ENCODE data around the gene MOB3C.

MOB3C gene

DNA sequence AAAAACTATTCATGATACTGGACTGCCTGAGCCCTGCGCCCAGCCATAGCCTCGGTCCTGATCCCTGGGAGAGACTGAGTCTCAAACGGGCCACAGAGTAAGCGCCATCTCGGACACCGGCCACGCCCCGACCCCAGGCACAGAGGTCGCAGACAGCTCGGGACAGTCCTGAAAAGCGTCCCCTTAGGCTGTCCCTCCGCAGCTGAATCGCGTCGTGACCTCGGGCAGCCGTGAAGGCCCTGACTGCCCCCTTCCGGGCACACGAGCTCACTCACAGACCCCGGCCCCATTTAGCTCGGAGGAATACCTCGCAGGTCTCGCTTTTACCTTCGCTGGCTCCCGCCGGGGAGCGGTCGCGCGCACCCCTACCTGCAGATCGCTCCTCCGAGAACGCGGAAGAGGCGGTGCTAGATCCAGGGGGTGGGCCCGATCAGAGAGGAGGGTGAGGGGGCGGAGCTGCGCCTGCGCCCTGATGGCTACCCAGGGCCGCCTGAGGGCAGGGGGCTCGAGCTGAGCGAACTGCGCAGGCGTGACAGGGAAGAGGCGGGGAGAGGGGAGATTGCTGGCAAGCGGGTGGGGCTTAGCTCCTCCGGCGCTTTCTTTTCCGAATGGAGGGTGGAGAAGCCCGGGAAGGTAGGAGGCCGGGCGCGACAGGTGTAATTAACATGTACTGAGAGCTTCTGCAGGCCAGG lies 12.6 kb downstream of the MOB3C start, which contains the start of gene MKNK1:
MKNK1 (minus strand) TSS at position 411 of the 692 bp plus-strand sequence. CDS start 20,941 bp downstream, outside the sequence.
- DNase-seq, result peak; percentile 73 to 76

DNA sequence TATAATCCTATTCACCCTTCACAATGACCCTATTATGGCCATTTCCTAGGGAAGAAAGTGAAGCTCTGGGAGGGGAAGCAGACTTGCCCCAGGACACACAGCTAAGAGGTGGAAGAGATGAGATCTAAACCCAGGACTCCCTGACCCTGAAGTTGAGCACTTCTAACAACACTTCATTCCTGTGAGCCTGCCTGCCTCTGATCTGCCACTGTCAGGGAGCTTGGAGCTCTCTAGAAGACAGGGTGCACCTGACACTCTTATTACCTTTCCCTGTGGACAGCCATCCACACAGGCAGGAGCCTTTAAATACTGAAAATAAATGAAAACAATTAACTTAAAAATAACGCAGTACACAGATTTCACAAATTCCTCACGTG lies 13.1 kb downstream of the MOB3C start:
- DNase-seq, result no peak

DNA sequence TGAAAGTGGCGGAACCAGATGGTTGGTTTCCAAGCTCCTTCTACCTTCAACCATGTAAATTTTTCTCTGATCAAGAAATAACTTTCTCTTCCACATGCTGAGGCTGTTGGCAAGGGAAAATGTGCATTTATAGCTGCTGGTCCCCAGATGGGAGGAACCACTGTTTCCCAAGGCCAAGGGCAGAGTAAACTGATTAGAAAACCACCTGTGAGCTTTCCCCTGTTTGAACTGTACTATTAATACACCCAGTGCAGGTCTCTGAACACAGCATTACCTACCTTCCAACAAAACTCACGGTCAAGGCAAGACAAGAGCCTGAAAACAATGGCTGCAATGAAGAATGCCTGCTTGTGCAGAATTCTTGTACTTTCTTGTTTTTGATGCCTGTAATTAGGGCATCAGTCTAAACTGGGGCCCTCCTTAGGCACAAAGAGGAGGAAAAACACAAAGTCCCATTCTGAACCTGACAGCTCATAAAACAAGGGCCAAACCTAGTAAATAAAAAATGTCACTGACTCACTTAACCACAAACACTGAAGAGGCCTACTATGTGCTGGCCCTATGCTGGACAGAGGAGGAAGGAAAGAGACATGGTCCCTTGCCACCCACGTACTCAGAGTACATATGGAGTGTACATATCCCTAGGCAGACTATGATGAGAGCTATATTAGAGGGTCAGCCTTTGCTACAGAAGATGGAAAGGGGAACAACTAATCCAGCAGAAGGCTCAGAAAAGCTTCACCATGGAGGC lies 15.2 kb downstream of the MOB3C start:
- no peak for DNase-seq

DNA sequence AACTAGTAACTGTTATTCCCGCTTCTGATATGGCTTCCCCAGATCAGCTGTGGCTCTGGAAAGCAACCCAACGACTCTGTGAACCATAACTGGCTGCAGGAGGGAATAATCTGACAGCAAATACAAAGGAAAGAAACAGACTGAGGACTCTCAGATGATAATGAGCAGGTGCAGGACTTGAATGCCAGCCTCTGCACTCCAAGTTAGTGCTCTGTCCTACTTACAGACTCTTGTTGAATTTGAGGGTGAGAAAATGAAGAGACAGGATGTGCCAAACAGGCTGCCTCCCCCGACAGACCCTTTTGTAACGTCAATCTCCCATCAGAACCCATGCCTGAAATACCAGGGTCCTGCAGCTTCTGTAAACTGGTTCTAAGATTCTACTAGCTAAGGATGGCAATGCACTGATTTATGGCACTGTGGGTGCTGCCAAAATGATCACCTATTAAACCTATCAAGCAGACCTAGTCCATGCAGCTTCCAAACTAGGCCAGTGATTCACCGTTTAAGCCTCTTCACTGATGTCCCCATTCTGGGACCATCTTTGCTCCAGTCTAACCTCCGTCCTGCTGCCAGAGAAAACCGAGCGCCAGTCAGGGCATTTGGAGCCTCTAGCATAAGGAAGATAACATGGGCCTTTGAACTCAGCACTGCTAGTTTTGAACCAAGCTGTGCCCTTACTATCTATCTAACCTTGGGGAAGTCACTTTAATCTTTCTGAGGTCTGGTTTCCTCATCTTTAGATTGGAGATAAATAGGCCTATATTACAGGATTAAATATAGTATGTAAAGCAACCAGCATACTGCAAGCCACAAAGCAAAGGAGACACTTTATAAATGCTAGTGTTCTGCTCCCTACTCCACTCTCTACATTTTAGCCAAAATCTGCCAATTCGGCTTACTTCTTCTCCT lies 17.3 kb downstream of the MOB3C start:
- no peak for DNase-seq

DNA sequence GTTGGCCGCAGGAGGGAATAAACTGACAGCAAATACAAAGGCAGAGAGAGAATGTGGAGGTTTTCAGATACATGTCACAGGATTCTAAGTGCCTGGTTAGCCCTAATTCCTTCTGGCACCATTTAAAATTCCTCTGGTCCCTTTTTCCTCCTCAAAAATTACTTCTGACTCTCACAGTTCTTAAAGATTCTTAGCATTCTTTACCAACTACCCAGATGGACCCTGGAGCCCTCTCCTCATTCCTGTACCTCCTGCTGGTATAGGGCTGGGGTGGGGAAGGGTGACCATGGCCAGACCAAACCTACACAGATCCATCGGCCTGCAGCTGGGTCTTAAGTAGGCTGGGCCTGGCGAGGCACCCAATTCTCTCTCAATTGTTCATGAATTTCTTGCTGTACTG lies 19.8 kb downstream of the MOB3C start:
- DNase-seq, result no peak

DNA sequence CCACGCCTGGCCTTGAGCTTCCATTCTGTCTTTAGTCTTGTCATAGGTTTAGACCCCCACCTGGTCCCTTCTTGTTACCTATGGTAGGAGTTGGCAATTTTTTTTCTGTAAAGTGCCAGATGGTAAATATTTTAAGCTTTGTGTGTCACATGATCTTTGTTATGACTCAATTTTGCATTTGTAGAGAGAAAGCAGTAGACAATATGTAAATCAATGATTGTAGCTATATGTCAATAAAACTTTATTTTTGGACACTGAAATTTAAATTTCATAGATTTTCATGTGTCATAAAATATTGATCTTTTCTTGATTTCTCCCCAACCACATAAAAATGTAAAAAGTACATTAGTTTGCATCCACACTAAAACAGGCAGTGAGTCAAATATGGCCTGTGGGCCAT lies 20.6 kb downstream of the MOB3C start:
- DNase-seq, result no peak

DNA sequence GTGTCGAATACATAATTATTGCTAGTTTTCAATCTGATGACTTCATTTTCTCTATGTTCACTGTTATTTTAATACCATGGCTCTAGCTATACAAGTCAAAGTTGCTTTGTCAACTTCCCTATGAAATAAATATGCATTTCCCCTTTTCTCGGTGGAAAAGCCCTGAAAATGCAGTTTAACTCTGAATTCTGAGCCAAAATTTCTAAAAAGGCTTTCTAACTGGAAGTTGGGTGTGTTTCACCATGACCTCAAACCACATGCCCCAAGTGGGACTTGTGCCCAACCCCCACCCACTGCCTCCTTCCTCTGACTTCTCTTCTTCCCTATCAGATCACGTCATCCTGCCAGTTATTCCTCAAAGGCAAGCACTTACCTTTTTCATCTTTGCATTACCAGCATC lies 21.5 kb downstream of the MOB3C start:
- peak in 1 of 2 donors; percentile 34 for DNase-seq

DNA sequence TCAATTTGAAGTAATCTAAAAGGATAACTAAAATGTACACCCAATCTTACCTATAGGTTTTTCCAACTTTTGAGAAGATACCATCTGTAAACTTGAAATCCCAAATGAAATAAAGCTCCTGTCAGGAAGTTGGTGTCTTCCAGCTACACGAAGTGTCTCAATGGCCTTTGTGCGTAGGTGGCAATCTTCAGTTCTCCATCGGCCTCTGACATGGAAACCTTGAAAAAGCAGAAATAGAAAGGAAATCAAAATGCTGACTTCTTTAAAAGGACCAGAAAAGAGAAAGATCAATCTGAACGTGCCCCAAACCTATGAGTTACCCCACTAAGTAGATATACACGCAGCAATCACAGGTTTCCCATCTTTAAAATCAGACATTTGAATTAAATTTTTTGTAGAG lies 22.5 kb downstream of the MOB3C start:
- no peak for DNase-seq

DNA sequence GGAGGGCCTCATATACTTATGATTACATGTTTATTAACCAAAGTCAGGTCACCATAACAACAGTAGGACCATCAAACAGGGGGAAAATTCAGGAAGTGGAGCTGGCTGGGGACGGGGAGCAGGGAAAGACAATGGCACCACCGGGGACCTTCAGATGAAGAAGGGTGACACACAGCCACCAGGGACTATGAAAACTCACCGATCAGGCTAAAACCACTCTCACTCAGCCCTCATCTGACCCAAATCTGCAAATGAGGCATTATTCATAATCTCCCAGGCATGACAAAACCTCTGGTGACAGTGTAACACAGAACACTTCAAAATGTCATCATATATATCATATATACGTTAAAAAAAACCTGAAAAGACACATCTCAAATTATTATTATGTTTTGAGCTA lies 23.8 kb downstream of the MOB3C start:
- no peak for DNase-seq

DNA sequence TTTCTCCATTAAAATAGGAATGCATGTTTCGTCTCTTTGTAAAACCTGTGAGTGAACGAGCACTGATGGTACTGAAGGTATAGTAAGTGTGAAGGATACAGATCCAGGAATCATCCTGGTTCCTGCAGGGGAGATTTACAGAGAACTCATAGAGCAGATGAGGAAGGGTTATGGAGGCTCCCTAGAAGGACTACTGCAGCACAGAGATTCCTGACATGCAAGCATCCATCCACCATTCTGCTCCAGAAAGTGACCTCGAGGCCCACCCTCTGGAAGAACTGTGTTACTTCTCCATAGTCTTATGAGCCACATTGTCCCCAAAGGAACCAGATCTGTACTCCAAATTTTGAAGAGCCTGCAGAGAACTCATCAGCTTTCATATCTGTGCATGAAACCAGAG lies 27.1 kb downstream of the MOB3C start:
- DNase-seq, result no peak

DNA sequence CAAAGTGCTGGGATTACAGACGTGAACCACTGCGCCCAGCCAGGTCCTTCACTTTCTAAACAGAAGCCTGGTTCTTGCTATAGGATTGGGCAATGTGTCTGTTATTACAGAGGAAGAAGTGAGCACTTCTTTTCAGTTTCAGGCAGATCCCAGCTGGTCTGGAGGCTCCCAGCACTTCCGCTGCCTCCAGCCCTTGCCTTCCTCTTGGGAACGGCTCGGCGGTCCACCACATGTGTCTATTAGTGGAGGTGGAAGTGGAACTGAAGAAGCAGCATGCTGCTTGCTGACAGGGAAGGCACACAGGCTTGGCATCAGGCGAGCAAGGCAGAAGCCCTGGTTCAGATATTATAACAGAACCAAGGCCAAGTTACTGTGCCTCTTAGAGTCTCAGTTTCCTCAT lies 29.5 kb downstream of the MOB3C start:
- peak in 1 of 2 donors; percentile 52 for DNase-seq

DNA sequence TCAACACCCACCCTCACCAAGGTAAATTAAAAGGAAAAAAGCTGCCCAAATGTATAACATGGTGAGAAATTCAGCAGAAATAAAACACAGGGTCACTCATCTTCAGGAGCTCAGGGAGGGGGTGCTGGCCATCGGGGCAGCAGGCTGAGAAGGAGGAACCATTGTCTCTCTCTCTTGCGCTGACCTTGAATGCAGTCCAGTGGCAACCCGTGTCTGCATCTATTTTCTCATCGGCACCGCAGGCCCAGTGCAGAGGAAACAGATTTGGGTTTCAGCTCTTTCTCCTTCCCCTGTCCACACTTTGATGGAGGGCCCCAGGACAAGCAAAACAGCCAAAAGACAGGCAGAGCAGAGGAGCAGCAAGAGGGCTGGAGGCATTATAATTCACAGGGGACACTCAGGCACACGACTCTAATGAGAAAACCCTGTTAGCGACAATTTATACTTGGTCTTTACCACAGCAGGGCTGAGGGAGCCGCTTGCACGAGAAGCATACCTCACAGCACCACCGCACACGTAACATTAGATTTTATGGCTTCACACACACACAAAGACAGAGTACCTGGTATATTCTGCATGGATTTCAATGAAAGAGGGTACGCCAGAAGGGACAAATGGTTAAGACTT lies 31.2 kb downstream of the MOB3C start:
- no peak for DNase-seq

DNA sequence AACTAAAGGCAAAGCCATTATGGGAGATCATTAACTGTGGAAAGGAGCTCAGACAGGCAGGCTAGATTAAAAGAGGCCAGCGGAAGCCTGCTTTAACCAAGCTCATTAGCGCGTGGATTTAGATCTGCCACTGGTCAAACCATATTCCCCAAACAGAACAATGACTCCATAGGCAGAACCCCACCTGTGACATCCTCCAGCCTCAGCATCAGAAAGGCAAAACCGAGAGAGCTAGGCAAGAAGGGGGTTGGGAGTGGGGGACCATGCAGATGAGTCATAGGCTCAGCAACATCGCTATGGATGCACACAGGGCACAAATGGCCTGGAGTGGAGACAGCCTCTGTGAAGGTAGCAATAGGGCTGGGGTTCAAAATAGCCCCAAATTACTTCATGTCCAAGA lies 33.1 kb downstream of the MOB3C start:
- DNase-seq, result no peak

DNA sequence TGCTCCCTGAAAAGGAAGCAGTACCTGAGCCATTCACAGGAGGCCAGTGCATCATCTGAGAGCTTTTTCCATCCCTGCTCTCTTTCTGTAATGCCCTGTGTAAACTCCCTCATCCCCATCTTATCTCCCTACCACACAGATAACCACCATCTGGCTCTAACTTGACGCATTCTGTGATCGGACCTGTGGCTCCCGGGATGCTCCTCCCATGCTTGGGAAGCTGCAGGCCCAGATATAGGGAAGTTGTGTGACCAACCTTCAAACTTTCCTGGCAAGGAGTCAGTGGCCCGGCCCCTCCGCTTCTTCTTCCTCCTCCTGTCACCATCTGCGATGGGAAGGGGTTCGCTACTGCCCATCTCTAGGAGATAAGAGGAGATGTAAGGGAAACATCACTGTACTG lies 33.6 kb downstream of the MOB3C start:
- no peak for DNase-seq

DNA sequence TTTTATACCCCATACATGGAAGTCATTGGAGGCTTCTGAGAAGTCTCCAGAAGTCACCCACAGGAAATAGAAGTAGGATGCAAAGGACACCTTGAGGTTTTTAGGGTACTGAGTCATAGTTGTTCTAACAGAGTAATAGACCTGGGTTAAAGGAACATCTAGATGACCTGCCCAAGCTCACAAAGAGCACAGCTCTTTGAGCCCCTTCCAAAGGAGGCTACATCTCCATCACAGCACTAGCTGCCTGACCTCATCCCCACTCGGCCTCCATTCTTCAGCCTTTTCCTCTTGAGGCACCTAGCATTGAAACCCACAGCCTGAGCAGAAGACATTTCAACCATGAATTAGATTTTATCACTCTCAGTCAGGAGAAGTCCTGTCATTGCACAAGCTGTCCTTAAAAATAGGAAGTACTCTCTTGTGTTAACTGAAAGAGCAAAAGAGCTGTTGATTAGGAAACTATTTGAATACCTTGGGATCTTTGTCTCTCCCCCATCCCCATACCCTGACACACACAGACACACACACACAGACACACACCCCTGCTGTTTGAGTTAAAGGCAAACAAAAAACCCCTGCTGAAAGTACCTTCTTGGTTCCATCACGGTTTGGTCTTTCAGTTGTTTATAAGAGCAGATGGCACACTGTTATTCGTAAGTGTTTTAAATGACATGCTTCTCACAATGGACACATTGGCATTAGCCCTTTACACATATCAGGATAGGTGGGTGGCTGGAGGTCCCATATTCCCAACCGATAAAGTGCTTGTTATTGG lies 34.7 kb downstream of the MOB3C start:
- DNase-seq, result no peak

DNA sequence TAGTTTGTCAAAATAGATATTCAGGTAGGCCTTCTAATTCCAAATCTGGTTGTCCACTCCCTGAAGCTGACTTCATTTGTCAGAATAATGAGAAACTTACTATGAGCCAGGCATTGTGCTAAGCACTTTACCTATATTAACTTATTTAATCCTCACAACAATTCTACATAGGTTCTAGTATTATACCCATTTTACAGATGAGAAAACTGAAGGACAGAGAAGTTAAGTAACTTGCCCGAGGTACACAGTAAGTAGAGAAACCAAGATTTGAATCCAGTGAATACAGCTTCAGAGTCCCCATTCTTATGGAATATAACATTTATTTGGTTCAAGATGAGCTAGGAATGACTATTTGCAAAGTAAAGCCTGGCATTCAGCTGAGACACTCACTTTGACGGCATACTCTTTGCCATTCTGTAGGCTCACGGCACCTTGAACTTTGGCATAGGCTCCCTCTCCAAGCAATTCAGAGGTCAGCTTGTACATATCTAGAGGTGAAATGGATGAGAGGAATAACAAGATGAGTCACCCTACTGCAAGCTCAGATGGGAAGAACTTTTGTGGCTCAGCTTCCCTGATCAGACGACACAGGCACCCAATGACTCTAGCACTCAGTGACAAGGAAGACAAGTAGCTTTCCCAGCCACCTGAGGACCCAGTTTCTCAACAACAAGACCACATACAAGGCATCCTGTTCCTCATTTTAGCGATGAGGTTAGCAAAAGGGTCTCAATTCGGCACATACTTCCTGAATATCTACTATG lies 36.3 kb downstream of the MOB3C start:
- DNase-seq, result no peak

DNA sequence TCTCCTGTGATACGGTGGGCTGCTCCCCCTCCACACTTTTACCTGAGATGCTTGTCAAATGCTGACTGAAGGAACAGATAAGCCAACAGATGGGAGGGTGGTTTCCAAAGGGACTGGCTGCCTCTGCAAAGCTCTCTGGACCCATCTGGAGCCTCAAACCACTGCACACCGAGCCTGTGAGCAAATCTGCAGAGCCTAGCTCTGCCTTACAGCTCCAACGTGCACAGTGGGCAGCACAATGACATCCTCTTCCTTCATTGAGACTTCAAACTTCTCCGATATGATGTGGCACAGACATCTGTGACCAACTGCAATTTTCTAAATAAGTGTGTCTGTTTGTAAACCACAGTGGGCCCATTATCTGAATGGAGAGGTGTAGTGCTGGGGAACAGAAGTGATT lies 38.9 kb downstream of the MOB3C start:
- DNase-seq, result no peak

DNA sequence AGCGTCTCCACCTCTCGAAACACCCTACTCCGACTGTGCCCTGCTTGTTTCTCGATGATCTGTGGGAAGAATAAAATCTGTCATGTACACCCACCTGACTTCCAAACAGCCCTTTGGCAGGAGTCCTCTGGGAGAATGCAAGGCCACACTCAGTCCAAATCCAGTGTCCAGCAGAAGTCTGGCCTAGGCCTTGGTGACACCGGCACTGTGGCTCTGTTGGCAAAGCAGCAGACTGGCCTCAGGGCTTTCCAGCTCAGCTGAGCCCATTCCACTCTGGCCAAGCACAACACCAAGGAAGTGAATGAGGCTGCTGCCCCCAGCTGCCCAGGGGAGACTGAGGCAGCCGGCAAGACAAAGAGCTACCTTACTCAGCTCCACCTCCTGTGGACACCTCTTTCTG lies 40.0 kb downstream of the MOB3C start:
- no peak for DNase-seq

DNA sequence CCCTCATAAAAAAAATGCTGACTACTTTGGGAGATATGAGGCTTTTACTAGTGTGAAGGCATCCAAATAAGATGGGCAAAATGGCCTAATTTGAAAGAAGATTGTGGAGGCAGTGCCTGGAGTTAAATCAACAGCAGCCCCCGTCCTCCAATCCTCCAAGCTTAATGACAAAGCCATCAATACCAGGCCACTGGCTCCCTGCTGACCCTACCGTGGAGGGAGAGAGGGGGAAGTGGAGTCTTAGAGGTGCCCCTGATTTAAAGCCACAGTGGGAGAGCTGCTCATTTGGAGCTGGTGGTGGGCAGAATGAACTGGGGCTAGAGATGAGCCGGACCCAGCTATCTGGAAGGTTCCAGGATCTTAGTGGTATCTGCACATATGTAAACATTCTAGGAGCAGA lies 40.8 kb downstream of the MOB3C start:
- DNase-seq, result no peak

DNA sequence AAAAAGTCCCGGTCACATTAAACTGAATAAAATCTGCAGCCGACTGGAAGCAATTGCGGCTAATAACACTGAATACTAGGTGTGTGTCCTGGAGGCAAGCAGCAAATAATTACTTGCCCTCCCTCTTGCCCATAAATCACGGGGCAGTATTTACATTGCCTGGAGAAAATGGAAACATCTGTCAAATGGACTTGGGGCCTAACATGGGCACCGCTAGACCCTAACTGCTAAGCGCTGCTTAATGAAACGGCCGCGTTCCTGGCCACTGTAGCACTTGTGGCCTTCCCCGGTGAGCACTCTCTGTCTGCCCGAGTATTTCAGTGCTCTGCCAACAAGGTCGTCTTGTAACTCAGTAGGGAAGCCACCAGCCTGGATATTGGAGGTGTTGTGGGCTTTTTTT lies 41.3 kb downstream of the MOB3C start:
- no peak for DNase-seq

DNA sequence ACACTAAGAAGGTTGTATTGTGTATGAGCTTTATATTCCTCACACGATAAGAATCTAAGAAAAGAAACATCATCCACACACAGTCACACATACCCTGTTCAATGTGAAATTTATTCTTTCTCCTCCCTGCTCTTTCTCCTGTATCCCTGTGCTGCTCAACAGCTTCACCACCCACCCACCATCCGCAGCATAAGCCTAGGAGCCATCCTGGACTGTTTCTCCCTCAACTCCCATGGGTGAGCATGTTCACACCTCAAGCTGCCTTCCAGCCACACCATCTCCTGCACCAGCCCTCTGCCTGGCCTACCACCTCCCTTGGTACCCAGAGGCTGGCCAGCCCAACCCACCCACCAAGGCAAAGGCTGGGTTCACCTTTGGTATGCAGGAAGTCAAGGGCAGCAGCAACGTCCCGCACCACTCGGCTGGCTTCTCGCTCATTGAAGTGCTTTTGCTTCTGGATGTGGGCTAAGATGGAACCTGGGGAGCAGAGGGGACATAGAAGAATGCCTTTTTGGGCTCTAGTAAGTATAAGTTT lies 44.9 kb downstream of the MOB3C start:
- no peak for DNase-seq
